IMR-90 (cell line): ENCODE data around the gene CLEC4M. TPM values are rescaled to one million over a fixed set of nuclear protein-coding genes. Genes with fewer than 3 reads are reported as not detected.
"Not testable (repeated sequence)": the region's sequence is repeated elsewhere in the genome, so short reads cannot be mapped to it uniquely, and the experiment has no call there.

ENCODE experiments used
- ATAC-seq: fragments of 200-7000 bp; cut with Tn5 transposase; 2 replicates; pipeline ENCODE4 v1.9.1; 2020; ENCODE audit warnings: low read depth, mild to moderate bottlenecking, moderate library complexity
- BruUV-seq: library from RNA; stranded (reverse); fragments of 400-500 nt; replicated peaks from 2 replicates; lab custom pipeline; 2021; lab: Mats Ljungman, UMichigan
- CTCF ChIA-PET: fragments of 300-600 bp; formaldehyde crosslinking; extraction: SDS; loops from one replicate; lab custom pipeline; 2021; ENCODE audit warnings: antibody characterized with exemption; lab: Yijun Ruan, JAX
- POLR2A ChIA-PET: fragments of 300-600 bp; sonication (Branson Sonifier 250); formaldehyde crosslinking; loops from one replicate; lab custom pipeline; 2022; ENCODE audit warnings: antibody characterized with exemption; ENCODE audit not compliant: unreplicated experiment; lab: Charles Lee
- DNase-seq: peaks from one replicate; pipeline ENCODE4 v3.0.0; 2013
- H2AFZ ChIP-seq: replicated peaks from 2 replicates; pipeline ENCODE3; 2013; ENCODE audit warnings: low read length, mild to moderate bottlenecking; ENCODE audit not compliant: poor library complexity
- H2AK5ac ChIP-seq: 2 replicates; pipeline ENCODE4 v1.6.1; 2013; ENCODE audit warnings: low read depth, low read length, inconsistent platforms
- H2AK9ac ChIP-seq: replicated peaks from 2 replicates; pipeline ENCODE3; 2013; ENCODE audit warnings: mild to moderate bottlenecking, low read depth, low read length, moderate library complexity; ENCODE audit not compliant: poor library complexity
- H2BK120ac ChIP-seq: 2 replicates; pipeline ENCODE4 v1.6.1; 2013; ENCODE audit warnings: low read depth, low read length, inconsistent platforms
- H2BK15ac ChIP-seq: 3 replicates; pipeline ENCODE4 v1.6.1; 2013; ENCODE audit warnings: low read depth, low read length, inconsistent platforms
- H2BK20ac ChIP-seq: 2 replicates; pipeline ENCODE4 v1.6.1; 2013; ENCODE audit warnings: low read depth, mild to moderate bottlenecking, inconsistent platforms, low read length, moderate library complexity
- H2BK5ac ChIP-seq: 2 replicates; pipeline ENCODE4 v1.6.1; 2013; ENCODE audit warnings: mild to moderate bottlenecking, low read depth, low read length, inconsistent platforms; ENCODE audit not compliant: poor library complexity, severe bottlenecking
- H3K14ac ChIP-seq: replicated peaks from 2 replicates; pipeline ENCODE4 v1.6.1; 2013; ENCODE audit warnings: low read depth, low read length, inconsistent platforms
- H3K18ac ChIP-seq: 2 replicates; pipeline ENCODE4 v1.6.1; 2013; ENCODE audit warnings: low read depth, low read length, control low read depth
- H3K23ac ChIP-seq: 2 replicates; pipeline ENCODE4 v1.6.1; 2013; ENCODE audit warnings: low read depth, low read length, inconsistent platforms
- H3K27ac ChIP-seq: 2 replicates; pipeline ENCODE4 v1.5.1; 2013; ENCODE audit warnings: mild to moderate bottlenecking, control low read depth, low read length; ENCODE audit not compliant: insufficient read depth
- H3K27me3 ChIP-seq: 2 replicates; pipeline ENCODE4 v1.6.1; 2013; ENCODE audit warnings: low read length; ENCODE audit not compliant: control insufficient read depth, insufficient read depth
- H3K36me3 ChIP-seq: 2 replicates; pipeline ENCODE4 v1.6.1; 2013; ENCODE audit warnings: low read length, mixed read lengths; ENCODE audit not compliant: control insufficient read depth, insufficient read depth
- H3K4ac ChIP-seq: 2 replicates; pipeline ENCODE4 v1.6.1; 2013; ENCODE audit warnings: low read depth, low read length, inconsistent platforms
- H3K4me1 ChIP-seq: 2 replicates; pipeline ENCODE4 v1.6.1; 2013; ENCODE audit warnings: low read length, mixed read lengths; ENCODE audit not compliant: control insufficient read depth, insufficient read depth
- H3K4me2 ChIP-seq: 2 replicates; pipeline ENCODE4 v1.6.1; 2013; ENCODE audit warnings: low read depth, mild to moderate bottlenecking, control low read depth, low read length, moderate library complexity
- H3K4me3 ChIP-seq: 2 replicates; pipeline ENCODE4 v1.5.1; 2013; ENCODE audit warnings: low read depth, mild to moderate bottlenecking, control low read depth, low read length, moderate library complexity; ENCODE audit not compliant: insufficient read depth
- H3K56ac ChIP-seq: 2 replicates; pipeline ENCODE4 v1.6.1; 2013; ENCODE audit warnings: low read length, inconsistent platforms; ENCODE audit not compliant: insufficient read depth; ENCODE audit errors: extremely low read depth
- H3K79me1 ChIP-seq, 2 experiments: 2 replicates each; pipeline ENCODE4 v1.6.1; 2013; ENCODE audit warnings: low read length in 2 of 2, inconsistent platforms in 1 of 2, low read depth in 1 of 2
- H3K9ac ChIP-seq: 2 replicates; pipeline ENCODE4 v1.6.1; 2013; ENCODE audit warnings: low read depth, low read length, control low read depth
- H3K9me1 ChIP-seq: 2 replicates; pipeline ENCODE4 v1.6.1; 2013; ENCODE audit warnings: low read length, inconsistent platforms; ENCODE audit not compliant: insufficient read depth
- H3K9me3 ChIP-seq: 2 replicates; pipeline ENCODE4 v1.6.1; 2013; ENCODE audit warnings: low read length; ENCODE audit not compliant: control insufficient read depth, insufficient read depth
- H4K20me1 ChIP-seq: 2 replicates; pipeline ENCODE4 v1.6.1; 2013; ENCODE audit warnings: low read length, inconsistent platforms; ENCODE audit not compliant: insufficient read depth
- H4K5ac ChIP-seq: 2 replicates; pipeline ENCODE4 v1.6.1; 2013; ENCODE audit warnings: mild to moderate bottlenecking, low read depth, low read length, control low read depth
- H4K8ac ChIP-seq, 2 experiments: 2 replicates each; pipeline ENCODE4 v1.6.1; 2013; ENCODE audit warnings: low read depth in 2 of 2, low read length in 2 of 2, control low read depth in 1 of 2, inconsistent platforms in 1 of 2
- H4K91ac ChIP-seq: 2 replicates; pipeline ENCODE4 v1.6.1; 2013; ENCODE audit warnings: low read depth, low read length, inconsistent platforms; ENCODE audit not compliant: insufficient read depth
- BHLHE40 ChIP-seq: fragments of 150-350 bp; IDR thresholded peaks from 2 replicates; pipeline ENCODE4 v1.6.1; 2016; ENCODE audit warnings: mild to moderate bottlenecking, low read depth, low read length
- ELK1 ChIP-seq: fragments of 150-350 bp; IDR thresholded peaks from 2 replicates; pipeline ENCODE4 v1.6.1; 2016; ENCODE audit warnings: low read depth, mild to moderate bottlenecking, low read length, moderate library complexity, borderline replicate concordance
- MAZ ChIP-seq: IDR thresholded peaks from 2 replicates; pipeline ENCODE4 v1.6.1; 2012; ENCODE audit warnings: low read depth, mild to moderate bottlenecking, low read length, improper control_type of control experiment, moderate library complexity, borderline replicate concordance
- RFX5 ChIP-seq: IDR thresholded peaks from 2 replicates; pipeline ENCODE4 v1.8.0; 2012; ENCODE audit warnings: low read depth, mild to moderate bottlenecking, low read length, moderate library complexity
- SMC3 ChIP-seq: fragments of 150-350 bp; IDR thresholded peaks from 2 replicates; pipeline ENCODE4 v1.6.1; 2016; ENCODE audit warnings: low read depth, mild to moderate bottlenecking, antibody characterized with exemption, low read length, moderate library complexity
- USF2 ChIP-seq: fragments of 150-350 bp; IDR thresholded peaks from 2 replicates; pipeline ENCODE4 v1.6.1; 2017; ENCODE audit warnings: mild to moderate bottlenecking, antibody characterized with exemption, low read length, low read depth
- WGBS, 2 experiments: methylation state at CpG; one replicate each; pipeline versions ENCODE4 v1.1.5 to v1.1.7; 2013; ENCODE audit warnings: missing lambda C conversion rate in 2 of 2; ENCODE audit not compliant: insufficient read length in 1 of 2; ENCODE audit errors: extremely low coverage in 2 of 2; 5-methylcytosine and 5-hydroxymethylcytosine counted together
- dilution Hi-C: fragments of 300-500 bp; cut with HindIII; formaldehyde crosslinking; loops from one replicate; pipeline ENCODE4 v1.14.3; 2018; ENCODE audit warnings: low sequenced_read_pairs; ENCODE audit not compliant: unreplicated experiment
- in situ Hi-C: fragments of 300-500 bp; cut with MboI; formaldehyde crosslinking; loops from 3 replicates; pipeline ENCODE4 v1.14.3; 2019; ENCODE audit warnings: low sequenced_read_pairs, inconsistent platforms, mixed read lengths
- intact Hi-C: fragments of 100-400 bp; cut with micrococcal nuclease; formaldehyde crosslinking; loops from 2 replicates; pipeline ENCODE4 v1.10.0; 2022
- polyA plus RNA-seq, 3 experiments: library from polyadenylated mRNA; depleted of rRNA; stranded (reverse); fragments of >200 nt; gene quantifications; 2 replicates each; pipeline ENCODE4 v1.2.3, GENCODE V29; 2012; ENCODE audit warnings: low replicate concordance in 1 of 3
- total RNA-seq: library from RNA; depleted of rRNA; stranded (reverse); fragments of >200 nt; gene quantifications from 2 replicates; pipeline ENCODE4 v1.2.3, GENCODE V29; 2012

Gene CLEC4M
- total and polyA plus RNA-seq, 2 of the 4 experiments (the other 2 are of a cell fraction): not detected

DNA sequence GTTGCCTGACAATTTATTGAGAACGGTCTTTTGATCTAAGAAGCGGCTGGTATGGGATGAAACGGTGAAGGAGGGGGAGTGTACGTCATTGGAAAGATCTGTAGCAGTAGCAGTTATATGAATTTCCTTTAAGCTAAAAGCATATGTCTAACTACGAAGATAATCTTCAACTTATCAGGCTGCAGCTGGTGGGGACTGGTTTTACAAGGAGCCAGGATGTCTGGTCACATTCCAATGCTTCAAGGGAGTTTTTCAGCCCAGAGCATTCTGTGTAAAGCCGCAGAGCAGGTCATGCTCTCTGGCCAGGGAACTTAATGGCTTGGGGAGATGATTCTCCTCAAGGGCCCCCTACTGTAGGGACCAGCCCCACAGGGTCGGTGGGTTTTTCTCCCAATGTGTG lies 29.2 kb downstream of the CLEC4M start:
- Histone ChIP-seq H3K79me1 (no peaks in the 10 kb centered on the region), H3K9me1 (0 out of 2 replicates have a peak, but pooled peaks cover 3% of the 10 kb centered on the region), H3K23ac (no peak overlapping the region), H3K4me2 (no peak overlapping the region), H3K18ac (no peak overlapping the region), H3K4me3 (no peak overlapping the region), H2AK9ac (no peak overlapping the region), H4K8ac (no peak overlapping the region), H2AFZ (no peak overlapping the region), H3K27ac (no peak overlapping the region), H3K27me3 (peaks cover 24% of the 10 kb centered on the region), H3K56ac (no peak overlapping the region), H4K91ac (no peak overlapping the region), H2BK120ac (no peak overlapping the region), H3K14ac (no peak overlapping the region), H2BK15ac (no peak overlapping the region), H3K4ac (no peak overlapping the region), H3K36me3 (no peaks in the 10 kb centered on the region), H4K5ac (no peak overlapping the region), H3K9me3 (no peaks in the 10 kb centered on the region; the same call in 1 of the 2 replicates), H2AK5ac (no peak overlapping the region), H2BK20ac (no peak overlapping the region), H3K4me1 (peaks cover 6% of the 10 kb centered on the region), H2BK5ac (no peak overlapping the region), H4K20me1 (no peaks in the 10 kb centered on the region), H3K9ac (no peak overlapping the region)
- ATAC-seq (0 out of 2 replicates have a peak, but pooled peaks have one; percentile 30), DNase-seq (peak; percentile 51)
- in situ Hi-C loops (loop anchor here (10.0 kb wide), 1 partner anchor 107 kb away; the partner anchor contains the start of gene TRAPPC5), dilution Hi-C loops (no loop called here), intact Hi-C loops (no loop called here)
- WGBS, 2 experiments: 0% methylated on average over 1 of the region's 7 CpGs; no CpG with 5 or more reads in 1 of the 2 experiments
- CTCF ChIA-PET: no interaction called here
- POLR2A ChIA-PET: no interaction called here
- TF ChIP-seq BHLHE40 (no peak), USF2 (no peak), SMC3 (no peak), RFX5 (no peak), ELK1 (no peak), MAZ (no peak)
- BruUV-seq: no TSS peak

GRCh38 chr19:7792701-7793100 lies 29.7 kb downstream of the CLEC4M start:
- H2AK9ac ChIP-seq, H3K9me1 ChIP-seq, H2AK5ac ChIP-seq, H3K4ac ChIP-seq, H3K18ac ChIP-seq, H2BK20ac ChIP-seq, CTCF ChIA-PET, H4K20me1 ChIP-seq, H3K4me1 ChIP-seq, BruUV-seq, H3K27ac ChIP-seq, POLR2A ChIA-PET, H3K4me2 ChIP-seq, H2AFZ ChIP-seq, H2BK5ac ChIP-seq, H4K91ac ChIP-seq, H2BK15ac ChIP-seq, H2BK120ac ChIP-seq, H3K9me3 ChIP-seq, H3K23ac ChIP-seq, ATAC-seq, H3K56ac ChIP-seq, H3K9ac ChIP-seq, H4K8ac ChIP-seq, H3K79me1 ChIP-seq, H3K14ac ChIP-seq, H3K36me3 ChIP-seq, intact Hi-C loops, dilution Hi-C loops, H4K5ac ChIP-seq, DNase-seq, H3K4me3 ChIP-seq: not testable (repeated sequence)
- peaks cover 20% of the 10 kb centered on the region for H3K27me3 ChIP-seq
- in situ Hi-C loops: loop anchor here (10.0 kb wide), 1 partner anchor 108 kb away; the partner anchor contains the start of gene TRAPPC5
- 78% methylated on average over 3 of the region's 7 CpGs; no CpG with 5 or more reads in 1 of the 2 experiments for WGBS, 2 experiments
